Measurements from ENCODE around the gene GLI2. TPM values are rescaled to one million over a fixed set of nuclear protein-coding genes. Genes with fewer than 3 reads are reported as not detected.

GLI2 gene
- total and polyA plus RNA-seq, 2 of the 4 experiments (the other 2 are of a cell fraction): 3.8 to 26.0 TPM

GRCh38 chr2:120734930-120735651 lies 577 bp upstream of the GLI2 start:
- dilution Hi-C loops (cut with HindIII; ENCODE audit: low sequenced_read_pairs, unreplicated experiment) (no loop called here), in situ Hi-C loops (cut with MboI; ENCODE audit: low sequenced_read_pairs) (loop anchor here (10.0 kb wide), 1 partner anchor 80 kb away; no protein-coding TSS in a partner anchor), intact Hi-C loops (cut with micrococcal nuclease) (loop anchor here (1.0 to 5.0 kb wide), 3 partner anchors 202 to 340 kb away; no protein-coding TSS in a partner anchor)
- H4K5ac ChIP-seq (ENCODE audit: low read depth, low read length): peak overlapping the region; percentile 32
- peak overlapping the region; percentile 84 for H2BK5ac ChIP-seq (ENCODE audit: low read depth, low read length, poor library complexity, severe bottlenecking)
- H4K20me1 ChIP-seq (ENCODE audit: insufficient read depth, low read length): peaks cover 24% of the 10 kb centered on the region
- POLR2A ChIA-PET (ENCODE audit: unreplicated experiment): interaction anchor here (1.1 kb wide), 1 partner anchor 30 kb away, joined by 3 read pairs; no protein-coding TSS in a partner anchor
- ATAC-seq (ENCODE audit: low read depth) (no peak; the same call in 1 of the 2 replicates), DNase-seq (peak; percentile 32)
- peak overlapping the region; percentile 53 to 92 for H4K8ac ChIP-seq (ENCODE audit: low read depth in 2 of 2, low read length in 2 of 2)
- H3K79me1 ChIP-seq (ENCODE audit: low read depth in 1 of 2, low read length in 2 of 2): peaks cover 10 to 58% of the 10 kb centered on the region in 2 experiments
- peak overlapping the region; percentile 89 for H2AK9ac ChIP-seq (replicated peaks; ENCODE audit: low read depth, low read length, poor library complexity)
- H3K4me1 ChIP-seq (ENCODE audit: control insufficient read depth, insufficient read depth, low read length): peaks cover 30% of the 10 kb centered on the region
- H2AK5ac ChIP-seq (ENCODE audit: low read depth, low read length): peak overlapping the region; percentile 54; the same call in 1 of the 2 replicates
- WGBS, 2 experiments (ENCODE audit: extremely low coverage in 2 of 2, insufficient read length in 1 of 2): no CpG with 5 or more reads among the region's 40 CpGs
- peaks cover 16% of the 10 kb centered on the region for H3K9me1 ChIP-seq (ENCODE audit: insufficient read depth, low read length)
- peak overlapping the region; percentile 96 for H3K14ac ChIP-seq (replicated peaks; ENCODE audit: low read depth, low read length)
- peak overlapping the region; percentile 89 for H2BK20ac ChIP-seq (ENCODE audit: low read depth, low read length)
- no TSS peak for BruUV-seq (replicated peaks)
- H2AFZ ChIP-seq (replicated peaks; ENCODE audit: low read length, poor library complexity): peak overlapping the region; percentile 89
- no peaks in the 10 kb centered on the region for H3K9me3 ChIP-seq (ENCODE audit: control insufficient read depth, insufficient read depth, low read length)
- H3K56ac ChIP-seq (ENCODE audit: extremely low read depth, insufficient read depth, low read length): peak overlapping the region; percentile 85
- H3K27me3 ChIP-seq (ENCODE audit: control insufficient read depth, insufficient read depth, low read length): no peaks in the 10 kb centered on the region
- H3K4me3 ChIP-seq (ENCODE audit: insufficient read depth, low read depth, low read length): peak overlapping the region; percentile 93
- H3K27ac ChIP-seq (ENCODE audit: insufficient read depth, low read length): peak overlapping the region; percentile 84
- H2BK120ac ChIP-seq (ENCODE audit: low read depth, low read length): peak overlapping the region; percentile 95
- no peaks in the 10 kb centered on the region for H3K36me3 ChIP-seq (ENCODE audit: control insufficient read depth, insufficient read depth, low read length)
- CTCF ChIA-PET: interaction anchor here (0.7 kb wide), 1 partner anchor 333 kb away, joined by 4 read pairs; no protein-coding TSS in a partner anchor
- H4K91ac ChIP-seq (ENCODE audit: insufficient read depth, low read depth, low read length): peak overlapping the region; percentile 96
- H3K9ac ChIP-seq (ENCODE audit: low read depth, low read length): peak overlapping the region; percentile 70
- H2BK15ac ChIP-seq (ENCODE audit: low read depth, low read length): 0 out of 3 replicates have a peak overlapping the region, but pooled peaks have one; percentile 15
- peak overlapping the region; percentile 68 for H3K4me2 ChIP-seq (ENCODE audit: low read depth, low read length)
- peak overlapping the region; percentile 83 for H3K18ac ChIP-seq (ENCODE audit: low read depth, low read length)
- peak overlapping the region; percentile 95 for H3K4ac ChIP-seq (ENCODE audit: low read depth, low read length)
- peak overlapping the region; percentile 100 for H3K23ac ChIP-seq (ENCODE audit: low read depth, low read length)
- no peak for TF ChIP-seq RFX5 (IDR thresholded peaks at IDR 0.05; ENCODE audit: low read depth, low read length)
- TF ChIP-seq ELK1 (IDR thresholded peaks at IDR 0.05; ENCODE audit: borderline replicate concordance, low read depth, low read length): no peak
- TF ChIP-seq CTCF (conservative IDR thresholded peaks at IDR 0.05; ENCODE audit: low read depth, low read length): no peak
- no peak for TF ChIP-seq SMC3 (IDR thresholded peaks at IDR 0.05; ENCODE audit: low read depth, low read length)
- TF ChIP-seq FOS (IDR thresholded peaks at IDR 0.05; ENCODE audit: low read depth, low read length): no peak
- no peak for TF ChIP-seq CEBPB (IDR thresholded peaks at IDR 0.05; ENCODE audit: low read depth, low read length)
- TF ChIP-seq NFE2L2 (IDR thresholded peaks at IDR 0.05; ENCODE audit: low read depth, low read length): no peak
- no peak for TF ChIP-seq RCOR1 (IDR thresholded peaks at IDR 0.05; ENCODE audit: insufficient replicate concordance, low read length)
- no peak for TF ChIP-seq MAFK (IDR thresholded peaks at IDR 0.05; ENCODE audit: low read depth, low read length)
- TF ChIP-seq POLR2A (IDR thresholded peaks at IDR 0.05; ENCODE audit: low read depth, low read length): no peak
- TF ChIP-seq MAZ (IDR thresholded peaks at IDR 0.05; ENCODE audit: borderline replicate concordance, low read depth, low read length): no peak
- TF ChIP-seq USF2 (IDR thresholded peaks at IDR 0.05; ENCODE audit: low read depth, low read length): no peak
- no peak for TF ChIP-seq CHD1 (IDR thresholded peaks at IDR 0.05; ENCODE audit: low read depth, low read length)
- no peak for TF ChIP-seq RAD21 (IDR thresholded peaks at IDR 0.05; ENCODE audit: low read length)

Data from IMR-90 (cell line).